LNCAP (cell line): ENCODE measurements around the gene MFAP4.

Source experiments
- TF ChIP-seq, protein P1 (sequence below): fragments of 450-650 bp; IDR thresholded peaks from 2 replicates; pipeline ENCODE4 v1.5.1; 2017; ENCODE audit warnings: mild to moderate bottlenecking

MFAP4 gene

DNA sequence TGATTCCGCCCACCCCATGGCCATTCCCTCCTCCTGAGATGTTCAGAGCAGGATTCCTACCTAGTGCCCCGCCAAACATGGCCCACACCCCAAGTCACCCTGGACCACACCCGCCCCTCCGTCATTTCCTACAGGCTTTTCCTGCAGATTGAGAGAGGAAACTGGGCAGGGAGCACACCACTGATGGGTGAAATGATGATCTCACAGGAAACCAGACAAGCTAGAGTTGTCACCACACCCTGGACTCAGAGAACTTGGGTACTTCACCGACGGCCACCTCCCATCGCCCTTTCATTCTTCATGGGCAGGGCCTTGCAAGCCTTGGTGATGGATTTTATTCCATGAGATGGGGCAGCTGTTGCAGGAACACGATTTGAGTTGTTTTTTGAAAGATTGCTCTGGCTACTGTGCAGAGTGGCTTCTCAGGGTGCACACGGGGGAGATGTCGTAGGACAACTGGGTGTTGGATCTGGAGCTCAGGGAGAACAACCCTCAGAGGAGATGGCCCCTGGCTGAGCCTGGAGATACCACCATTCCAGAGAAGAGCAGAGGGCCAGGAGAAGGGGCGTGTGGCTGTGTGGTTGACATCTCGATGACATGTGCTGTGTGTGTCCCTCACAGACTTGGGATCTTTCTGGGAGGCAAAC is 17.0 kb downstream of the MFAP4 start:
- TF ChIP-seq, protein P1, sequence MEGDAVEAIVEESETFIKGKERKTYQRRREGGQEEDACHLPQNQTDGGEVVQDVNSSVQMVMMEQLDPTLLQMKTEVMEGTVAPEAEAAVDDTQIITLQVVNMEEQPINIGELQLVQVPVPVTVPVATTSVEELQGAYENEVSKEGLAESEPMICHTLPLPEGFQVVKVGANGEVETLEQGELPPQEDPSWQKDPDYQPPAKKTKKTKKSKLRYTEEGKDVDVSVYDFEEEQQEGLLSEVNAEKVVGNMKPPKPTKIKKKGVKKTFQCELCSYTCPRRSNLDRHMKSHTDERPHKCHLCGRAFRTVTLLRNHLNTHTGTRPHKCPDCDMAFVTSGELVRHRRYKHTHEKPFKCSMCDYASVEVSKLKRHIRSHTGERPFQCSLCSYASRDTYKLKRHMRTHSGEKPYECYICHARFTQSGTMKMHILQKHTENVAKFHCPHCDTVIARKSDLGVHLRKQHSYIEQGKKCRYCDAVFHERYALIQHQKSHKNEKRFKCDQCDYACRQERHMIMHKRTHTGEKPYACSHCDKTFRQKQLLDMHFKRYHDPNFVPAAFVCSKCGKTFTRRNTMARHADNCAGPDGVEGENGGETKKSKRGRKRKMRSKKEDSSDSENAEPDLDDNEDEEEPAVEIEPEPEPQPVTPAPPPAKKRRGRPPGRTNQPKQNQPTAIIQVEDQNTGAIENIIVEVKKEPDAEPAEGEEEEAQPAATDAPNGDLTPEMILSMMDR: no peak

DNA sequence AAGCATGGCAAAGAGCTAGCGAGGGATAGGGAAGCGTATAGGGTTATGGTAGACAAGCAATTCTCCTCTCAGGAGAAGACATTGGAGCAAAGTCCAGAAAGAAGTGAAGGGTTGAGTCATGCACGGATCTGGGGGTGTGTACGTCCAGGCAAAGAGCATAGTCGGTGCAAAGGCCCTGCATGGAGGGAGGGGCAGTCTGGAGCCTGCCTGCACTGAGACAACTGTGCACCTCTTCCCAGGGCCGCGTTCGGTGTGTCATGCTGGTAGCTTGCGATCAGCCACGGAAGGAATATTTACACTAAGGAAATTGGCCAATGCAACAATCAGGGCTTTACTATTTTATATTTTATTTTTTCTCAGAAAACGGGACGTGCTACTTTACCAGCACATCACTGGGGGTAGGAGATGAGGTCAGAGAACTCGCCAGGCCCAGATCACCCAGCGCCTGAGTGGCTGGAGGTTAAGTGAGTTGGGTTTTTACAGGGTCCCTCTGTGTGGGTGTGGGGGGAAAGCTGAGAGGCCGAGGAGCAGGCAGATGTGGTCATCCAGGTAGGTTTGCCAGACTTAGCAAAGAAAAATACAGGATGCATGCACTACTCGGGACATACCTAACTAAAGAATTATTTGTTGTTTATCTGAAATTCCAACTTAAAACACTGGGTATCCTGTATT is 17.7 kb downstream of the MFAP4 start:
- TF ChIP-seq, protein P1: no peak

DNA sequence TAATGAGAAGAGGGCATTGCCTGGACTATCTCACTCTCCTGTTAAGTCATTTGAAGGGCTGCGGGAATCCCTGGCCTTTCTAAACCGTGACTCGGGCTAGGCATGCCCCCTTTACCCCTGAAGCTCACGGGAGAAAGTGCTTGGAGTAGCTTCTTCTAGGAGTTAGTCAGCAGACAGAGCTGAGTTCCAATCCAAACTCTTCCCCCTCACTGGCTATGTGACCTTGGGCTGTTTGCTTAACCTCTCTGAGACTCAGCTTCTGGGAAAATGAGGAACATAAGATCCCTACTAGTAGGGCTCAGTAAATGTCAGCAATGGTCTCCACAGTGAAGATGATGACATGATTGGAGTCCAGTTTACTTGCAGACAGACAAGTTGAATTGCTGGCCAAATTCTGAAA is 18.8 kb downstream of the MFAP4 start:
- TF ChIP-seq, protein P1: no peak

DNA sequence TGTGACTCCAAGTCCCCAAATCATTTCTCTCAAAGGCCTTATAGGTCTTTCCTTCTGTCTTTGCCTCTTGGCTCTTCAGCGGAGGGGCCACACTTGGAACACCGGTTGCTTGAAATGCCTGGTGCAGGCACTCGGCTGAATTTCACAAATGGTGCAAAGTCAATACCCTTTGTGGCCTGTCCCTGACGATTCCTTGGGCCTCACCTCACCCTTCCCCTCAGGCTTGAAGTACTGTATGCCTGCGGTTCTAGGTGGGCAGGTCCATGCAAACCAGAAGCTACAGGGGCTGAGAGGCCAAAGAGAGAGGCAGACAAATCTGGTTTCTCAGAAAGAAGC is 20.4 kb downstream of the MFAP4 start:
- TF ChIP-seq, protein P1: no peak

DNA sequence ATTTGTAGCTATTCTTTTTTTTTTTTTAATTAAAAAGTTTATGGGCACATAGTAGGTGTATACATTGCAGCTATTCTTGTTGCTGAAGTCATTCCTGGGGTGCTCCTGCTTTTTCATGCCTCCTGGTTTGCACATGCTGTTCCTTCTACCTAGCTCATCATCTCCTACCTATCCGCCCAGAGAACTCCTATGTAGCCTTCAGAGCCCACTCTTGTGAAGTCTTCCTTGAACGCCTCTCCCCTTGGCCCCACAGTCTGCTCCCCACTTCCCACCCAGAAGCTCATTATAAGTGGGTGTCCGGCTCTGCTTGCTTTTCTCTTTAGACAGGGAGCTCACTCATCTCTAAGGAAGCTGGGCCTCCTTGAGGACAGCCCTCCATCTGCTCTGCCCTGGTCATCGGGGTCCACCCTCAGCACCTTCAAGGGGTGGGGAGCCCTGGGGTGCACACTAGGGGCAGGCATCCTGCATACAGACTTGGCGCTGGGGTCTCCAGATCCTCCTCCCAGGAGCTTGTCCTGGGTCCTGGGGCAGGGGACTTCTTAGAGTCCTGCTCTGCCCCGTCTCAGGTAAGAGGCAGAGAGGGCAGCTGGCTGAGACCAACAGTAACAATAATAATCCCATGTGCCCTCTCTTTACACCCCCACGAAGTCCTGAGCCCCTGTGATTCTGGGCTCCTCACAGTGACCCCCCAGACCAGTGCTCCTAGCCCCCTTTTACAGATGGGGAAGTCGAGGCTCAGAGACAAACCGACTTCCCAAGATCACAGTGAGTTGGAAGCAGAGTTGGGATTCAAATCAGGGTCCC is 21.0 kb downstream of the MFAP4 start:
- TF ChIP-seq, protein P1: no peak

DNA sequence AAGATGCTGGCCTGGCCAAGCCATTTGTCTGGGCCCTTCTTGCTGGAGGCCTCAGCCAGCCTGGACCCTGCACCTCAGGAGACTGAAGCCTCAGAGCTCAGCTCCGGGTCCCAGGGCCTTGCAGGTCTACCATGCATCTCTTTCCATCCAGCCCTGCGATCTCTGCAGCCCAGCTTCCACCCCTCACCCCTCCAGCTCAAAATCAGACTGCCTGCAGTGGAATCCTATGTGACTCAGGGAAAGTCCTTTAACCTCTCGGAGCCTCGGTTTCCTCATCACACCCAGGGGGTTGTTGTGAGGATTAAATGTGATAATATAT is 21.5 kb downstream of the MFAP4 start:
- TF ChIP-seq, protein P1: no peak

DNA sequence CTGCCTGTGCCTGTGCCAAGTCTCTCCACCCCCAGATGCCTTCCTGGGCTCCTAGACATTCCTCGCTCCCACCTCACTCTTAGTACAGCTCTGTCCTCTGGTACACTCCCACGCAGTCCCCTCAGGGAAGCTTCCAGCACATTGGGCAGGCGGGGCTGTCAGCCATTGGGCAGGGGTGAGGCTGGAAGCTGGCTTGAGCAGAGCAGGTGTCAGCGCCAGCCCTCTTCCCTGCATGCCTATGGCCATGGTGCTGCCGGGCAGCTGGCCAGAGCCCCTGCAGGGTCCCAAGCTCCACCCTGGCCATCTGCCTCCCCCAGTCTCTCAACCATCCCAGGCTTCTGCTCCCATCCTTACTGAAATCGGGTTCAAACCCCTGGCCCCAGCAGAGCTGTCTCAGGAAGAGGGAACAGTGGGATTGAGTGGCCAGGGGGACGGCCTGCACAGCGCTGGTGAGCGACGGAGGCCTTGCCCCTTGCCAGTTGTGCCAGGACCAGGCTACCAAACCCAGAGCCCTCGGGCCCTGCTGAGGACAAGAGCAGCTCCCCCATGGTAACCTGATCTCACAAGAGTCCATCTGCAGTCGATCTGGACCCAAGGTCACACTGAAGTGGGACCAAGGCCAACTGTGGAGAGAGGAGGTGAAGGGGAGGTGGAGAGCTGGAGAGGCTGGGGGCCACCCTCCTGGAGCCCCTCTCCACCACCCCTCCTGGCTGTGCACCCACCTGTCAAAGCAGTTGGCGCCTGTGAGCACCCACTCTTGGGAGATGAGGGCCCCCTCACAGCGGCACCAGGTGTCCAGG is 22.1 kb downstream of the MFAP4 start:
- TF ChIP-seq, protein P1: no peak
